ENCODE results near the gene CTDP1. TPM values are rescaled to one million over a fixed set of nuclear protein-coding genes. Genes with fewer than 3 reads are reported as not detected.

The CTDP1 gene
- total RNA-seq, 2 experiments from 2014 or later = 69.0 to 79.6 TPM

- no peak for TF ChIP-seq CTCF (IDR thresholded peaks at IDR 0.05)
- Mint-ChIP-seq H3K27me3 (no peaks in the 10 kb centered on the region), H3K4me3 (no peak overlapping the region), H3K4me1 (ENCODE audit: low read depth) (no peaks in the 10 kb centered on the region), H3K36me3 (ENCODE audit: low read depth) (peaks cover 86% of the 10 kb centered on the region), H3K27ac (no peak overlapping the region), H3K9me3 (no peaks in the 10 kb centered on the region)
- ATAC-seq (ENCODE audit: poor library complexity) (no peak), DNase-seq (no peak)
- CTCF ChIA-PET = no interaction called here
- Histone ChIP-seq H3K27ac (ENCODE audit: low read depth in 1 of 2, low read length in 2 of 2) (no peak overlapping the region), H3K4me1 (ENCODE audit: insufficient read depth, low read length) (no peaks in the 10 kb centered on the region), H3K27me3 (ENCODE audit: control insufficient read depth in 1 of 2, insufficient read depth in 2 of 2, low read length in 2 of 2) (no peaks in the 10 kb centered on the region), H3K36me3 (ENCODE audit: insufficient read depth, low read length) (peaks cover 87% of the 10 kb centered on the region), H3K4me3 (ENCODE audit: low read length) (no peak overlapping the region), H3K9me3 (ENCODE audit: control insufficient read depth in 1 of 2, insufficient read depth in 1 of 2, low read length in 2 of 2) (peaks cover 22 to 50% of the 10 kb centered on the region in 2 experiments)
- POLR2A ChIA-PET = no interaction called here
- intact Hi-C loops (cut with DNase I, micrococcal nuclease) = no loop called here
These were observed 55.7 kb downstream of the CTDP1 start for GRCh38 chr18:79735071-79735980.

- Mint-ChIP-seq H3K27me3 (no peaks in the 10 kb centered on the region), H3K36me3 (ENCODE audit: low read depth) (peaks cover 86% of the 10 kb centered on the region), H3K4me3 (no peak overlapping the region), H3K4me1 (ENCODE audit: low read depth) (no peaks in the 10 kb centered on the region), H3K9me3 (no peaks in the 10 kb centered on the region), H3K27ac (no peak overlapping the region)
- TF ChIP-seq CTCF (IDR thresholded peaks at IDR 0.05) = no peak
- Histone ChIP-seq H3K4me3 (ENCODE audit: low read length) (no peak overlapping the region), H3K27ac (ENCODE audit: low read depth in 1 of 2, low read length in 2 of 2) (no peak overlapping the region), H3K36me3 (ENCODE audit: insufficient read depth, low read length) (peaks cover 87% of the 10 kb centered on the region), H3K27me3 (ENCODE audit: control insufficient read depth in 1 of 2, insufficient read depth in 2 of 2, low read length in 2 of 2) (no peaks in the 10 kb centered on the region), H3K9me3 (ENCODE audit: control insufficient read depth in 1 of 2, insufficient read depth in 1 of 2, low read length in 2 of 2) (peaks cover 14 to 41% of the 10 kb centered on the region in 2 experiments), H3K4me1 (ENCODE audit: insufficient read depth, low read length) (no peaks in the 10 kb centered on the region)
- ChIA-PET CTCF (no interaction called here), POLR2A (no interaction called here)
- intact Hi-C loops (cut with DNase I, micrococcal nuclease) = no loop called here
- DNase-seq = no peak
- no peak for ATAC-seq (ENCODE audit: poor library complexity)
These were observed 56.6 kb downstream of the CTDP1 start for GRCh38 chr18:79736230-79736629.

- Mint-ChIP-seq H3K27me3 (no peaks in the 10 kb centered on the region), H3K4me3 (no peak overlapping the region), H3K4me1 (ENCODE audit: low read depth) (no peaks in the 10 kb centered on the region), H3K9me3 (no peaks in the 10 kb centered on the region), H3K36me3 (ENCODE audit: low read depth) (peaks cover 86% of the 10 kb centered on the region), H3K27ac (no peak overlapping the region)
- CTCF ChIA-PET = no interaction called here
- H3K4me3 ChIP-seq (ENCODE audit: low read length) = no peak overlapping the region
- no peak for TF ChIP-seq CTCF (IDR thresholded peaks at IDR 0.05)
- H3K36me3 ChIP-seq (ENCODE audit: insufficient read depth, low read length) = peaks cover 85% of the 10 kb centered on the region
- ATAC-seq (ENCODE audit: poor library complexity) = no peak
- H3K27me3 ChIP-seq (ENCODE audit: control insufficient read depth in 1 of 2, insufficient read depth in 2 of 2, low read length in 2 of 2) = no peaks in the 10 kb centered on the region
- intact Hi-C loops (cut with DNase I, micrococcal nuclease) = no loop called here
- POLR2A ChIA-PET = no interaction called here
- no peaks in the 10 kb centered on the region for H3K4me1 ChIP-seq (ENCODE audit: insufficient read depth, low read length)
- H3K27ac ChIP-seq (ENCODE audit: low read depth in 1 of 2, low read length in 2 of 2) = no peak overlapping the region
- DNase-seq = no peak
- H3K9me3 ChIP-seq (ENCODE audit: control insufficient read depth in 1 of 2, insufficient read depth in 1 of 2, low read length in 2 of 2) = peaks cover 8 to 35% of the 10 kb centered on the region in 2 experiments
These were observed 57.2 kb downstream of the CTDP1 start for GRCh38 chr18:79736846-79737245.
